ENCODE results near the gene ATXN10.

ATXN10 gene

DNA sequence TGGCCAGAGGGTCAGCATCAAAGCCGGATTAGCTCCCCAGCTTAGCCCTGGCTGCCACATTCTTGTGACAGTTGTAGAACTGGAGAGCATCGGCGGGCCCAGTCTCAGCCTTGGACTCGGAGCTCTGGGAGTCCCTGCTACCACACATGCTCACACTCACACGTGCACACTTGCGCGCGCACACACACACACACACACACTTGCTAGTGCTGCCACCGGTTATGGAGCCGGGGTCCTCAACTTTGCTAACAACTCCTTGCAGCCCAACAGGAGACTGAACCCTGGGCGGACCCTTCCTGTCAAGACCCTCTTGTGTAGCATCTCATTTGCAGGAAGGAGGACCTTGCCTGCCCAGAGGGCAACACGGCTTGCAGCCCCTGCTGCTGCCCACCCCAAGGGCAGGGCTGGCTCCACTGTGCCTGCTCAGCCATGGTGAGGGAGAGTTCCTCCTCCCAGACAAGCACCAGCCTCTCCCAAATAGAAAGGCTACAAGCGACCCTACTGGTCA is 197.8 kb downstream of the ATXN10 start:
- H3K27me3 ChIP-seq (ENCODE audit: low read depth) = peaks cover 34% of the 10 kb centered on the region
- H3K36me3 ChIP-seq (replicated peaks) = no peaks in the 10 kb centered on the region
- DNase-seq (ENCODE audit: low spot score in 2 of 2) = peak in 1 of 2 experiments; percentile 6
- no peaks in the 10 kb centered on the region for H3K4me1 ChIP-seq
- no peak overlapping the region for H3K4me3 ChIP-seq
- peaks cover 8% of the 10 kb centered on the region for H3K9me3 ChIP-seq
- in situ Hi-C loops (cut with MboI; ENCODE audit: low sequenced_read_pairs) = loop anchor here (10.0 kb wide), 1 partner anchor 95 kb away; no protein-coding TSS in a partner anchor

DNA sequence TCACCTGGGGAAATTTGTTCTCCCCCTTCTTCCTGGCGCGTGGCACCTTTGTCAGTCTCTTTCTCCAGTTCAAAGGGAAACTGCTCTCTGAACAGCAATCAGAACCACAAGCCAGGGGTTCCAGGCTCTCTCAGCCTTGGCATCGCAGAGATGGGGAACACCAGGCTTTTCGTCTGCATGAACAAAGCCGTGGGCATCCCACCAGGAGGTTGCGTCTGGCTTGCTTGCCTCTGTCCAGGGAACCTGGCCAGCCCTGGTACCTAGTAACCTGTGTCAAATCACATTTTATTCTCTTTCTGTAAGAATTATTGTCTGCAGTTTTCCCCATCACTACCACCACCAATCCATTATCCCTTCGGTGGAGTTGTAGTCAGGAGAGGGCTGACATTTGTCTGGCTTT is 198.4 kb downstream of the ATXN10 start:
- in situ Hi-C loops (cut with MboI; ENCODE audit: low sequenced_read_pairs) = no loop called here
- peaks cover 8% of the 10 kb centered on the region for H3K9me3 ChIP-seq
- H3K4me3 ChIP-seq = no peak overlapping the region
- no peak for DNase-seq (ENCODE audit: low spot score in 2 of 2)
- peaks cover 34% of the 10 kb centered on the region for H3K27me3 ChIP-seq (ENCODE audit: low read depth)
- no peaks in the 10 kb centered on the region for H3K4me1 ChIP-seq
- no peaks in the 10 kb centered on the region for H3K36me3 ChIP-seq (replicated peaks)

DNA sequence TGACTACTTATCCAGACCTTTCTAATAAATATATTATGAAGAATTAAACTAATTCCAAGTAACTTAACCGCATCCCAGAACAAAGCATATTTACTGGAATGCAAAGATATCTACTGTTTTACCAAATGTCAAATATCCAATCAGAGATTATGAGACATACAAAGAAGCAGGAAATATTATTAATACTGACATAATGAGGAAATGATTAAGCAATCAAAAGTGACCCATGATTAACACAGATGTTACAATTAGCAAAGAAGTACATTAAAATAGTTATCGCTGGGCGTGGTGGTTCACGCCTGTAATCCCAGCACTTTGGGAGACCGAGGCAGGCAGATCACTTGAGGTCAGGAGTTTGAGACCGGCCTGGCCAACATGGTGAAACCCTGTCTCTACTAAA is 200.1 kb downstream of the ATXN10 start:
- Histone ChIP-seq H3K9me3 (peaks cover 8% of the 10 kb centered on the region), H3K36me3 (replicated peaks) (no peaks in the 10 kb centered on the region), H3K4me3 (no peak overlapping the region), H3K4me1 (no peaks in the 10 kb centered on the region), H3K27me3 (ENCODE audit: low read depth) (peaks cover 37% of the 10 kb centered on the region)
- in situ Hi-C loops (cut with MboI; ENCODE audit: low sequenced_read_pairs) = no loop called here
- no peak for DNase-seq (ENCODE audit: low spot score in 2 of 2)

DNA sequence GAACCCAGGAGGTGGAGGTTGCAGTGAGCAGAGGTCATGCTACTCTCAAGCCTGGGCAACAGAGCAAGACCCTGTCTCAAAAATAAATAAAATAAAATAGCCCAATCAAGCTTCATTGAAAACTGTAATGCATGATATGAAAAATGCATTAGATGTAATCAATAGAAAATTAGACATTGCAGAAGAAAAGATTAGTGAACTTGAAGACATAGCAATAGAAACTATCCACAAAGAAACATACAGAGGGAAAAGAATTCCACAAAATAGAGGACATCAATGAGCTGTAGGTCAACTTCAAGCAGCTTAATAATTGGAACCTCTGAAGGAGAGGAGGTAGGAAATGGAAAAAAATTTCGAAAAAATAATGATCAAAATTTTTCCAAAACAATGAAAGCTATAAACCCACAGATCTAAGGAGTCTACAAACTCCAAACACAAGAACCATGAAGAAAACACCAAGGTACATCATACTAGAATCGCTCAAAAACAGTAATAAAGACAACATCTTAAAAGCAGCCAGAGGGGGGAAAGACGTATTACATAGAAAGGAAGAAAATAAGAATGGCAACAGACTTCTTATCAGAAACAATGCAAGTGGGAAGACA is 201.1 kb downstream of the ATXN10 start:
- in situ Hi-C loops (cut with MboI; ENCODE audit: low sequenced_read_pairs) = no loop called here
- peaks cover 8% of the 10 kb centered on the region for H3K9me3 ChIP-seq
- DNase-seq (ENCODE audit: low spot score in 2 of 2) = no peak
- H3K27me3 ChIP-seq (ENCODE audit: low read depth) = peaks cover 30% of the 10 kb centered on the region
- no peaks in the 10 kb centered on the region for H3K36me3 ChIP-seq (replicated peaks)
- no peaks in the 10 kb centered on the region for H3K4me1 ChIP-seq
- no peak overlapping the region for H3K4me3 ChIP-seq

DNA sequence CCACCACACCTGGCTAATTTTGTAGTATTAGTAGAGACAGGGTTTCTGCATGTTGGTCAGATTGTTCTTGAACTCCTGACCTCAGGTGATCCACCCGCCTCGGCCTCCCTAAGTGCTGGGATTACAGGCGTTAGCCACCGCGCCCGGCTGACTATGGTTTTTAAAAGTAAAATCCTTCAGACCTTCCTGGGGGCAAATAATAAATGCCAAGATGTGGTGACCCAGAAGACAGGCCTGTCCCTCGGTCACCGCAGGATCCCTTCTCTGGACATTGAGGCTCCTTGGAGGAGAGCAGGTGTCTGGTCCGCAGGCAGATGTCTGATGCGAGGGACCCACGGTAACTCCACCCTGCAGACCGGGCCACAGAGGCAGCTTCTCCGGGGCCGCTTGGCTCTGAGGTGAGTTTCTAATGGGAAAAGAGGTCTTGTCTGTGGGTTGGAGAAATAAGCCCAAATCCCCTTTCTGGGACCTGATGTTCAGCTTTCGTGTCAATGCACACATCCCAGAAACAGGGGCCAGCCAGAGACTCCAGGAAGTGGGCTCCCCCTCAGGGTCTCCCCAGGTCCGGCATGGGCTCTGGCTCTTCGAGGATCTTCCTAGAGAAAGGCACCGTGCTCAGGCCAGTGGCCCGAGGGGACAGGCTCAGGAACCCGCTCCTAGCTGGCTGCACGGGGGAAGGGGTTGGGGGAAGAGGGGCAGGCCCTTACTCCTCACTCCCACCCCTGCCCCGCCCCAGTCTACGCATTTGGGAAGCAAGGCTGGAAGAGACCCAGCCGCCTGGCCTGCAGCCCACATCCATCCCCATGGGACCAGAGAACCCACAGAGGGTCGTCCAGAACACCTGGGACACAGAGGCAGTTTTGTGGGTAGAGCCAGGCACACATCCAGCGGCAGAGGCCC is 204.8 kb downstream of the ATXN10 start:
- Histone ChIP-seq H3K4me3 (no peak overlapping the region), H3K9me3 (peaks cover 8% of the 10 kb centered on the region), H3K36me3 (replicated peaks) (no peaks in the 10 kb centered on the region), H3K4me1 (no peaks in the 10 kb centered on the region), H3K27me3 (ENCODE audit: low read depth) (peaks cover 14% of the 10 kb centered on the region)
- in situ Hi-C loops (cut with MboI; ENCODE audit: low sequenced_read_pairs) = no loop called here
- DNase-seq (ENCODE audit: low spot score in 2 of 2) = no peak

DNA sequence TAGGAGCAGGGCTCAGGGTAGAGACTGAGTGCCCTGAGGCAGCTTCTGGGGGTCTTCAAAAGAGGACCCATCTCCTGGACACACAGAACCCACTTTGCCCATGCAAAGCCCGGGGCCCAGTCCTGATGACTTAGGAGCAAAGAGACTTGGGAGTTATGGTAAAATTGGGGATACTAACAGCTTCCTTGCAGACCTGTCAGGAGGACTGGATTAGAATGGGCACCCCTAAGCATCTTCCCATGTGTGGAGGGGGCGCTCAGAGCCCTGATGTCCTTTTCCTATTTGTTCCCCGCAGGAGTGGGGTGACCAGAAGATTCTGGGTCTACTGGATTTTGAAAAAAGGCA is 205.4 kb downstream of the ATXN10 start:
- Histone ChIP-seq H3K9me3 (peaks cover 8% of the 10 kb centered on the region), H3K36me3 (replicated peaks) (no peaks in the 10 kb centered on the region), H3K4me1 (no peaks in the 10 kb centered on the region), H3K4me3 (no peak overlapping the region), H3K27me3 (ENCODE audit: low read depth) (peaks cover 14% of the 10 kb centered on the region)
- in situ Hi-C loops (cut with MboI; ENCODE audit: low sequenced_read_pairs) = no loop called here
- DNase-seq (ENCODE audit: low spot score in 2 of 2) = no peak

DNA sequence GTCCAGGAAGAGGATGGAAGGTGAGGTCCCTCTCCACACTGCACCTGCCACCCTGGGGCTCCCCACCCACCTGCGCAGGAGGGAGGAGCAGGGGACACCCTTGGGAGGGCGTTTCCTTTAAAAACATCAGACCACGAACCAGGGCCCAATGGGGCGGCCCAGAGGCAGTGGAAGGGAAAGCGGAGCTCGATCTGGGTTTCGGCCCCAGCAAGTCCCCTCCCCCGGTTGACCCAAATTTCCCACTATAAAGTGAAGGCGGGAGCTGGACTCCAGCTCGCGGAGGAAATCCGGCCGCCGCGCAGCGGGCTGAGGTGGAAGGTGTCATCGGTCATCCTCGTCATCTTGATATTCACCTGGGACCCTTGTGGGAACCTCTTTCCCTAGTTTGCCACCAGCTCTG is 206.0 kb downstream of the ATXN10 start:
- no peak for DNase-seq (ENCODE audit: low spot score in 2 of 2)
- in situ Hi-C loops (cut with MboI; ENCODE audit: low sequenced_read_pairs) = no loop called here
- Histone ChIP-seq H3K9me3 (peaks cover 4% of the 10 kb centered on the region), H3K4me1 (no peaks in the 10 kb centered on the region), H3K4me3 (no peak overlapping the region), H3K27me3 (ENCODE audit: low read depth) (peaks cover 14% of the 10 kb centered on the region), H3K36me3 (replicated peaks) (no peaks in the 10 kb centered on the region)

DNA sequence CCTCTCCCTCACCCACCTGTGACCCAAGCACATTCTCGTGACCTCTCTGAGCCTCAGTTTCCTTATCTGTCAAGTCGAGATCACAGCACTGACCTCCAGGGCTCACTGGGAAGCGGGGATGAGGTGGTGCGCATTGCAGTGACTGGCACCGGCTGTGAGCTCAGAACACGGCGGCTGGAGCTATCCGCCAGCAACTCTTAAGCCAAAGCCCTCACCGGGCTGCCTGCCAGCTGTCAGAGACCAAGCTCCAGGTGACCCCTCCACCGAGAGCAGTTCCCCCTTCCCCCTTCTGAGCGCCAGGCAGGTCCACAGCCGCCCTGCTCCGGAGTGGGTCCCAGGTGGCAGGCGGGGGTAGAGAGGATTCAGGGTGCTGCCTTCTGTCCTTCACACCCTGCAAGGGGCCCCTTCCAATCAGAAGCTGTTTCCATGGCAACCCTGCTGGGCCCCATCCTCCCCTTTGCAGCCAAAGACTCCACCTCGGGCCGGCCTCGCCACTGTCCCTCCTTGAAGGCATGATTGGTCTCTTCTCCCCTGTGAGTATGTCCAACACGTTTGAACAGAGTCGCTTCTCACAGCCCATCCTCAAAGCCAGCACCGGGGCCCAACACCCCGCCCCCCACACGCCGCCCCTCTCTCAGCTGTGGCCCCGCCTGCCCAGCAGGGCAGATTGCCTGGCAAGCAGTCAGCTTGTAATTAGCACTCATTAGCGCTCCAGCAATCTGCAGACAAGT is 206.6 kb downstream of the ATXN10 start:
- H3K4me3 ChIP-seq = no peak overlapping the region
- H3K9me3 ChIP-seq = no peaks in the 10 kb centered on the region
- H3K36me3 ChIP-seq (replicated peaks) = no peaks in the 10 kb centered on the region
- DNase-seq (ENCODE audit: low spot score in 2 of 2) = no peak
- H3K27me3 ChIP-seq (ENCODE audit: low read depth) = peaks cover 14% of the 10 kb centered on the region
- no peaks in the 10 kb centered on the region for H3K4me1 ChIP-seq
- in situ Hi-C loops (cut with MboI; ENCODE audit: low sequenced_read_pairs) = no loop called here

DNA sequence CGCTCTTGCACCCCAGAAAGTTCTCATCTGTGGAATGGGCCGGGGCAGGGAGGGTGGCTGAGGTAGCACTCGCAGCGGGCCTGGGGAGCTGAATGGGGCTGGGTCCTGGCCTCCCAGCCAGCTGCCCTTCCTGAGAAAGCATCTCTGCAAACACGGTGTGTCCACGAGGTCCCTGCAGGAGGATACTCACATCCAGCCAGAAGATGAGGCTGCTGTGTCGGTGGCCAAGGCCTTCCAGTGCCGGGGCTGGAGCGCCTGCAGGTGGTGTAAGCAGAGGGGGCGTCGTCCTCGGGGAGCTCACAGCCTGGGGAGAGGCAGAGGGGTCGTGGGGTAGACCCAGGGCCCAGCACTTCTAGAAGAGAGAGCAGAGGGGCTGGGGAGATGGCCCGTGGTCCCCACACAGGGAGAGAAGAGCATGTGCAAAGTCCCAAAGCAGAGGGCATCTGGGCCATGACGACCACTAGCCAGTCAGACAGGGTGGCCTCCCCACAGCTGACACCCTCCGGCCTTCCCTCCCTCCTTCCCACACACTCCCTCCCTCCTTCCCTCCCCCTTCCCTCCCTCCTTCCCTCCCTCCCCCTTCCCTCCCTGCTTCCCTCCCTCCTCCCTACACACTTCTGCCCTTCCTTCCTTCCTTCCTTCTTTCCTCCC is 207.4 kb downstream of the ATXN10 start:
- H3K36me3 ChIP-seq (replicated peaks) = no peaks in the 10 kb centered on the region
- no peak for DNase-seq (ENCODE audit: low spot score in 2 of 2)
- H3K27me3 ChIP-seq (ENCODE audit: low read depth) = peaks cover 11% of the 10 kb centered on the region
- H3K4me3 ChIP-seq = no peak overlapping the region
- no peaks in the 10 kb centered on the region for H3K4me1 ChIP-seq
- no peaks in the 10 kb centered on the region for H3K9me3 ChIP-seq
- in situ Hi-C loops (cut with MboI; ENCODE audit: low sequenced_read_pairs) = no loop called here

DNA sequence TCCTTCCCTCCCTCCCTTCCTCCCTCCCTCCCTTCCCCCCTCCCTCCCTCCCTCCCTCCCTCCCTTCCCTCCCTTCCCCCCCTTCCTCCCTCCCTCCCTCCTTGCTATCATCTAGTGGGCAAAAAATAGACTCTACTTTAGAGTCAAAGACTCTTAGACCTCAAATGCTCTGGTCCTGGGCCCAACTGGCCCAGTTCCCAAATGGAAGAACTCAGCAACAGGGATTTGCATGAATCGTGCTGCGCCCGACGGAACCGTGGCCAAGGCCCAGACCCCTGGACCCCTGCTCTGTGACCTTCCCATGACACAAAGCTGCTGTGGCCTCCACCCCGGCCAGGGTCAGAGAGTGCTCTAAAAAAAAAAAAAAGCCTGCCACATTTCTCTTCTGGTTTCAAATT is 207.9 kb downstream of the ATXN10 start:
- H3K9me3 ChIP-seq = no peaks in the 10 kb centered on the region
- H3K4me1 ChIP-seq = no peaks in the 10 kb centered on the region
- peaks cover 11% of the 10 kb centered on the region for H3K27me3 ChIP-seq (ENCODE audit: low read depth)
- H3K4me3 ChIP-seq = no peak overlapping the region
- no peaks in the 10 kb centered on the region for H3K36me3 ChIP-seq (replicated peaks)
- DNase-seq (ENCODE audit: low spot score in 2 of 2) = no peak
- in situ Hi-C loops (cut with MboI; ENCODE audit: low sequenced_read_pairs) = no loop called here

DNA sequence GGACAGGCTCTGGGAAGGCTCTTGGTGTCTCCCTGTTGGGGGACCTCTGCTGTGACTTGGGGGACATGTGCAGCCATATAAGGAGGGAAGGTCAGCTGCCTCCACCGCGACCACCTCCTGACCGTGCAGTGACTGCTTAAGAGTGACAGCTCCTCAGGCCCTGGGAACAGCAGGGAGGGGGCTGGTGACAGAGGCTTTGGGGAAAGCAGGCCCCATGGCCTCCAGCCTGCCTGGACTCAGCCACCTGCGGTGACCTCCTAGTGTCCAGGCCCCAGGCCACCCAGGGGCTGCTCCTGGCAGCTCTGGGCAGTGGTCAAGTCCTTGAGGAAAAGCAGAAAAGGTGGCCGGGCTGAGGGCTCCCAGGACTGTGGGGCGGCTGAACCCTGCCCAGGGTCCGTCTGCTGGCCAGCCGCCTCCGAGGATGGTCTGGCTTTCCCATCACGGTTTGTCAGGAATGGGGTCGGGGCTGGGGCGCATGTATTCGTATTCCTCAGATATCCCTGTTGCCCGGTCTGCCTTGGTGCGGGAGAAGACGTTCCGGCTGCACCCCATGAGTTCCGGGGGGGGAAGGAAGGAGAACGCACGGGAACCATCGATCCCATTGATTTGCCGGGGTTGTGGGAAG is 208.6 kb downstream of the ATXN10 start:
- Histone ChIP-seq H3K4me3 (no peak overlapping the region), H3K27me3 (ENCODE audit: low read depth) (peaks cover 11% of the 10 kb centered on the region), H3K9me3 (no peaks in the 10 kb centered on the region), H3K4me1 (no peaks in the 10 kb centered on the region), H3K36me3 (replicated peaks) (no peaks in the 10 kb centered on the region)
- DNase-seq (ENCODE audit: low spot score in 2 of 2) = no peak
- in situ Hi-C loops (cut with MboI; ENCODE audit: low sequenced_read_pairs) = no loop called here

DNA sequence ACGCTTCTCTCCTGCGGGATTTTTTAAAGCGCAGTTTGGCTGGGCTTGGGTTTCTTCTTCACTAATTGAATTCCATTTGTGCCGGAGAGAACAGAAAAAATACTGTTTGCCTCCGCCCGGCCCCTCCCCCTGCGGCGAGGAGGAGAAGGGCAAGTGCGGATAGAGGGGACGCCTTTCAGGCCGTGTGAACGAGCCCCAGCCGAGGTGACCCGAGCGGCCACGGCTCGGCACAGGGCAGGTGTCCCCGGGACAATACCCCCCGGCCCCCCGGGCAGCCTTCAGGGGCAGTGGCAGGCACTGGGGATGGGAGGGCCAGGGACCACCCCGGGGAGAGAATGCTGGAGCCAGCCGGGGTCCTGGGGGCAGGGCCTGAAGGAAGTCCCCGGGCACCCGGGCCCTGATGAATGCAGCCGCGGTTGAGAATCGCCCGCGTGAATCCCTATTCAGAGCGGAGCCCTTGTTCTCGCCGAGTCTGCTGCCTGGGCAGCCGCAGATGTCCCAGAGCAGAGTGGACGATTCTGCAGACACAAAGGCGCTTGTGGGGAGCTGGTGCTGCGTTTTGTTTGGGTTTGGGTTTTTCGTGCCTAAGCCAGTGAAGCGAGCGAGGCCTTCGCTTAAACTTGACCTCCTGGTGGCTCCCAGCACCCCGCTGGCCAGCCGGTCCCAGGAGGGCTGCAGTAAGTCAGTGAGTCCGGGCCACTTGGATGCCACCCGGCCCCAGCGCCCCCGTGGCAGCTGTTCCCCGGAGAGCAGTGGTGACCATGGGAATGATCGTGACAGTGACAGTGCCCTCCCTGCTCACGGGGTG is 209.3 kb downstream of the ATXN10 start:
- H3K36me3 ChIP-seq (replicated peaks) = no peaks in the 10 kb centered on the region
- peaks cover 8% of the 10 kb centered on the region for H3K27me3 ChIP-seq (ENCODE audit: low read depth)
- no peaks in the 10 kb centered on the region for H3K9me3 ChIP-seq
- in situ Hi-C loops (cut with MboI; ENCODE audit: low sequenced_read_pairs) = no loop called here
- no peak overlapping the region for H3K4me3 ChIP-seq
- no peak for DNase-seq (ENCODE audit: low spot score in 2 of 2)
- H3K4me1 ChIP-seq = no peaks in the 10 kb centered on the region

DNA sequence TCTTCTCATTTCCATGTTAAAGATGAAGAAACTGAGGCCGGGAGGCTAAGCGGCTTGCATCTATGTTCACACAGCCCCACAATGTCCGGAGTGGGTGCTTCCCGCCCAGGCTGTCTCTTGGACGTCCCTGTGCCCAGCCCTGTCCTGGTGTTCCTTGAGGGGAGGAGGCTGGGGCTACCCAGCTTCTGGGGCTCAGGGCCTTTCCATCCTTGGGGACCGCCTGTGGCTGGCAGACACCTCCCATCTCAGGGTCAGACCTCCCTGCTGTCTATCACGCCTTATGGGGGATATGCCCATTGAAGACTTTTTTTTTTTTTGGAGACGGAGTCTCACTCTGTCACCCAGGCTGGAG is 209.9 kb downstream of the ATXN10 start:
- H3K36me3 ChIP-seq (replicated peaks) = no peaks in the 10 kb centered on the region
- no peak for DNase-seq (ENCODE audit: low spot score in 2 of 2)
- peaks cover 8% of the 10 kb centered on the region for H3K27me3 ChIP-seq (ENCODE audit: low read depth)
- no peaks in the 10 kb centered on the region for H3K9me3 ChIP-seq
- H3K4me3 ChIP-seq = no peak overlapping the region
- in situ Hi-C loops (cut with MboI; ENCODE audit: low sequenced_read_pairs) = no loop called here
- H3K4me1 ChIP-seq = no peaks in the 10 kb centered on the region
